Fibroblast of mammary gland (primary cell): ENCODE data around the gene NEURL4.

Experiments used
- DNase-seq: peaks from one replicate; pipeline ENCODE4 v3.0.0-alpha.2; 2010; ENCODE audit warnings: low read depth
- H3K4me3 ChIP-seq: 2 replicates; pipeline ENCODE4 v1.5.1; 2011; ENCODE audit warnings: low read depth, mild to moderate bottlenecking, low read length, moderate library complexity; ENCODE audit not compliant: control insufficient read depth
- TF ChIP-seq, protein P1 (sequence below): conservative IDR thresholded peaks from 2 replicates; pipeline ENCODE4 v1.5.1; 2011; ENCODE audit warnings: low read depth, low read length, inconsistent platforms; ENCODE audit not compliant: control insufficient read depth, insufficient read depth

The NEURL4 gene

GRCh38 chr17:7314719-7315569, 14.2 kb downstream of the NEURL4 start, which contains the start of gene GPS2:
Gene GPS2 (minus strand): TSS chr17:7315360. CDS start chr17:7315052, 308 bp downstream.
- peak within 1 kb of the TSS; percentile 70 for H3K4me3 ChIP-seq
- peak; percentile 72 for DNase-seq
- TF ChIP-seq, protein P1, sequence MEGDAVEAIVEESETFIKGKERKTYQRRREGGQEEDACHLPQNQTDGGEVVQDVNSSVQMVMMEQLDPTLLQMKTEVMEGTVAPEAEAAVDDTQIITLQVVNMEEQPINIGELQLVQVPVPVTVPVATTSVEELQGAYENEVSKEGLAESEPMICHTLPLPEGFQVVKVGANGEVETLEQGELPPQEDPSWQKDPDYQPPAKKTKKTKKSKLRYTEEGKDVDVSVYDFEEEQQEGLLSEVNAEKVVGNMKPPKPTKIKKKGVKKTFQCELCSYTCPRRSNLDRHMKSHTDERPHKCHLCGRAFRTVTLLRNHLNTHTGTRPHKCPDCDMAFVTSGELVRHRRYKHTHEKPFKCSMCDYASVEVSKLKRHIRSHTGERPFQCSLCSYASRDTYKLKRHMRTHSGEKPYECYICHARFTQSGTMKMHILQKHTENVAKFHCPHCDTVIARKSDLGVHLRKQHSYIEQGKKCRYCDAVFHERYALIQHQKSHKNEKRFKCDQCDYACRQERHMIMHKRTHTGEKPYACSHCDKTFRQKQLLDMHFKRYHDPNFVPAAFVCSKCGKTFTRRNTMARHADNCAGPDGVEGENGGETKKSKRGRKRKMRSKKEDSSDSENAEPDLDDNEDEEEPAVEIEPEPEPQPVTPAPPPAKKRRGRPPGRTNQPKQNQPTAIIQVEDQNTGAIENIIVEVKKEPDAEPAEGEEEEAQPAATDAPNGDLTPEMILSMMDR, result no peak

DNA sequence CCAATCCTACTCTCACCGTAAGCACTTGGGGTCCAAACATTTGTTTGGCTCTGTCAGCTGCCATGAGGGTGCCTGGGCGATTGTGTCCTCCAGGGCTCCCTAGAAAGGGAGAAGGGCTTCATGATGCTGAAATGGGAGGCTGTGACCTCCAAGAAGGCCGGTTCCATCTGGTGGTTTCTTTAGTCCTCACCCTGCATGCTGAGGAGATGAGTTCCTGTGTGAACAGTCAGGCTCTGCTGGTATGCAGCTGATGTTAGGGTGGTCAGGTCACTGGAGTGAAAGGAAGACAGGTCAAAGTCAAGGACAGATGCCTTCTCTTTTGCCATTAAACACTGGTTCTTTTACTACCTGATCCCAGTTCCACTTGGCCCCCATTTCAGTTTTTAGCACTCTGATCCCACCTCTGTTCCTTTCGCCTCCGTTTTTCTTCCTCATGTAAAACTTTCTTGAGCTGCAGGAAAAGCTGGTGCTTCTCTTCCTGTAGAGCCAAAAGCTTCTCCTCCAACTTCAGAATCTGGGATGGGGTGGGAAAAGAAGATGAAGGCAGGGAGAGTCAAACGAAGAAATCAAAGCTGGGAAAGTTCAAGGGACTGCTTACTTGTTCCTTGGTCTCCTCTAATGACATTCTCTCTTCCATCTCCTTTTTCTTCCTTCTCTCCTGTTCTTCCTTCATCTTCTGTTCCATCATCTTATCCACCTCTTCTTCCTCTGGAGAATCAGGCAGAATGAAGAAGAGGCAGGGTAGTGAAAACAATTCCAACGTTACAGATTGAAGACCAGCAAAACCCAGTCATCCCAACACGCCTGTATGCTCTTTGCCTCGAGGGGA, 15.0 kb downstream of the NEURL4 start:
- peak; percentile 42 for DNase-seq
- H3K4me3 ChIP-seq, result peak overlapping the region; percentile 70
- TF ChIP-seq, protein P1, result no peak

DNA sequence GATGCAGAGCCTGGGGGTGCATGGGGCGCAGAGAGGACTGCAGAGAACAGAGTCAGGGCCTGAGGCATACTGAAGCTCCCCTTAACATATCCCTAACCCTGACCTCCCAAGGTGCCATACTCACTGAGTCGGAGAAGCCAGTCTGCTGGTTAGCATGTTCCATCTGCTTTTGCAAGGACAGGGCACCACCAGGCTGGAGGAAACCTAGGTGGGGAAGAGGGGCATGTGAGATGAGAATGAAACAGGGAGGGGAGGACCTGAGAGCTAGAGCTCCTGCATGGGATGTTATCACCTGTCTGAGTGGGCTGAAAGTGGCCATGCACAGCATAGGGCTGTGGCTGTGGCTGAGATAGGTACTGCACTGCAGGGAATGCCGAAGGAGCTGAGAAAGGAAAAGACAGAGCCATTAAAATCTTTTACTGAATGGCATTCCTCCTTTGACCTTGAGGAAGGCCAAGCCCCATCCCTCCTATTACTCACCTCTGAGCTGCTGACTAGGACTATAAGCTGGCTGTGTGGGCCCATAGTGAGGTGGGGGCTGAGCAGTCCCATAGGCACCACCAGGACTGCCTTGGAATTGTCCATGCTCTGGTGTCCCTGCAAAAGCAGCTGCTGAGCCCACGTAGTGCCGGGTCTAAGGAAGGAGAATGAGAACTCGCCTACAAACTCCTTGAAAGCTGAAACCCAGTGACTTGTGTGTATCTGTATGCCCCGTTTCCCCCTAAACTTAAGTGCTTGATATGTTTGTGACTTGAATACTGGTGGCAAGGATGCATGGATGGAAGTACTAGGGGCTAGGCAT, 15.8 kb downstream of the NEURL4 start:
- peak; percentile 21 for DNase-seq

DNA sequence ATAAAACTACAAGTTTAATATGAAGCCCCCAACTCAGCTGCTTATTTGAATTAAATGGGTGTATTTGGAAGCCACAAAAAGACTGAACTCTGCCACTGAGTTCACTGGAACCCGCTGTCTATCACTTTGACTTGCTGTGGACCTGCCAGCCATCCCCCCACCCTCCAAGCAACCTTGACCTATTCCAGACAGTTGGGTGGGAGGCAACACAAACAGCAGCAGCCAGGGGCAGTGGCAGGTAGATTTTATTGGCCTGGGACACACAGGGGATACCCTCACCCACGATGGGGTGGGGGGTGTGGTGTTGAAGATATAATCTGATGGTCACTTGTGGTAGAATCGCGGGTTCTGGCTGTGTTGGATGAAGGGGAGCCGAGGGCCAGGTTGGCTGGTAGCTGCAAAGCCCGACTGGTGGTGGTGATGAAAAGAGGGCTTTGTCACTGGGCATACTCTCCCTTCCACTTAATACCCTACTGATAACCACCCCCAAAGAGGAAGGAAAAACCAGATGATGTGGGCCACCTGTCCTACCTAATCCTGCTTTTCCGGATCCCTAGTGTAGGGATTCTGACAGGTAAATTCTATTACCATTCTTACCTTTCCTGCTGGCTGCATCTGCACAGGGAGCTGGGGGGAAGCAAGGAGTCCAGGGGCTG, 16.6 kb downstream of the NEURL4 start:
- H3K4me3 ChIP-seq, result no peak overlapping the region
- TF ChIP-seq, protein P1, result no peak
- DNase-seq, result no peak

More for the DNA sequence above, 15.8 kb downstream of the NEURL4 start:
- no peak overlapping the region for H3K4me3 ChIP-seq
- TF ChIP-seq, protein P1, result peak; percentile 7

DNA sequence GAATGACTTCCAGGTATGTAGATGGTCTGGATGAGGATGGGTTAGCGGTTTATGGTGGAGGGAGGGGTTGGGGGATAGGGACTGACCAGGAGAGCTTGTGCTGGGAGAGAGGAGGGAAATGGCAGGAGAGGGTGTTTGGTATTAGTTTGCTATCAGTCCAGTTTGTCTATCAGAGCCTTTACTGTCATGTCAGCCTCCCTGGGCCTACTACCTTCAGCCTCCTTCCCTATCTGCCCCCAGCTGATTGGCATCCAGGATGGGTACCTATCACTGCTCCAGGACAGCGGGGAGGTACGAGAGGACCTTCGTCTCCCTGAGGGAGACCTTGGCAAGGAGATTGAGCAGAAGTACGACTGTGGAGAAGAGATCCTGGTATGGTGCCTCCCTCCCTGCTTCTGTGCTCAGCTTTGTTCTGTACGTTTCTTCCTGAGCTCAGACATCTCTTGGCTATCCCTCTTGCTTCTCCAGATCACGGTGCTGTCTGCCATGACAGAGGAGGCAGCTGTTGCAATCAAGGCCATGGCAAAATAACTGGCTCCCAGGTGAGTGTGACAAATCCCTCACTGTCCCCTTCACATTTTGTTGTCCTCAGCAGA, 17.9 kb downstream of the NEURL4 start:
- no peak overlapping the region for H3K4me3 ChIP-seq
- TF ChIP-seq, protein P1, result no peak
- no peak for DNase-seq
